GM12878 (cell line): ENCODE data around the gene TSSC4. TPM values are rescaled to one million over a fixed set of nuclear protein-coding genes. Genes with fewer than 3 reads are reported as not detected.

Experiments used
- ATAC-seq: fragments of 200-7000 bp; cut with Tn5 transposase; 3 replicates; pipeline ENCODE4 v1.9.1; 2020; ENCODE audit warnings: mild to moderate bottlenecking, moderate library complexity
- BruUV-seq: library from RNA; stranded (reverse); fragments of 400-500 nt; replicated peaks from 2 replicates; lab custom pipeline; 2021; lab: Mats Ljungman, UMichigan
- CTCF ChIA-PET: fragments of 300-600 bp; sonication (Branson Sonifier 250); formaldehyde crosslinking; extraction: SDS; loops from one replicate; lab custom pipeline; 2021; ENCODE audit warnings: inconsistent platforms; lab: Yijun Ruan, JAX
- POLR2A ChIA-PET: fragments of 350-600 bp; formaldehyde crosslinking; extraction: SDS; loops from one replicate; lab custom pipeline; 2021; ENCODE audit warnings: inconsistent platforms; lab: Charles Lee
- RAD21 ChIA-PET: fragments of 300-600 bp; sonication (Branson Sonifier 250); formaldehyde crosslinking; loops from one replicate; lab custom pipeline; 2023; ENCODE audit warnings: antibody characterized with exemption; ENCODE audit not compliant: unreplicated experiment; lab: Charles Lee
- SMC1A ChIA-PET: fragments of 300-600 bp; sonication (Branson Sonifier 250); formaldehyde crosslinking; loops from one replicate; lab custom pipeline; 2023; ENCODE audit not compliant: unreplicated experiment, uncharacterized antibody; lab: Charles Lee
- DNase-seq: peaks from one replicate; pipeline ENCODE4 v3.0.0-alpha.2; 2011; ENCODE audit warnings: low read depth, low spot score
- FAIRE-seq: peaks from 3 replicates; lab custom pipeline; 2011; peaks lifted over from hg19 to GRCh38; lab: Jason Lieb, UNC
- H2AFZ ChIP-seq: 2 replicates; pipeline ENCODE4 v1.6.0; 2011; ENCODE audit warnings: low read depth, low read length, control low read depth; ENCODE audit not compliant: control insufficient read depth
- H3K27ac ChIP-seq: 2 replicates; pipeline ENCODE4 v1.5.1; 2011; ENCODE audit warnings: control low read depth; ENCODE audit not compliant: control insufficient read depth, insufficient read depth
- H3K27me3 ChIP-seq, 2 experiments: replicated peaks in 1 of 2; 2 replicates each; pipeline versions ENCODE4 v1.6.0 to v1.6.1; 2011; ENCODE audit warnings: low read length in 1 of 2; ENCODE audit not compliant: control insufficient read depth in 2 of 2, insufficient read depth in 2 of 2
- H3K36me3 ChIP-seq, 2 experiments: 2 replicates each; pipeline ENCODE4 v1.5.1; 2011; ENCODE audit warnings: low read length in 1 of 2; ENCODE audit not compliant: control insufficient read depth in 2 of 2, insufficient read depth in 2 of 2
- H3K4me1 ChIP-seq: 2 replicates; pipeline ENCODE4 v1.6.1; 2011; ENCODE audit warnings: mild to moderate bottlenecking, low read length, moderate library complexity, mixed read lengths; ENCODE audit not compliant: control insufficient read depth, insufficient read depth
- H3K4me2 ChIP-seq: 2 replicates; pipeline ENCODE4 v1.6.0; 2011; ENCODE audit warnings: control low read depth; ENCODE audit not compliant: control insufficient read depth, insufficient read depth
- H3K4me3 ChIP-seq: fragments of 200-600 bp; sonication (generic); 2 replicates; pipeline ENCODE4 v1.5.1; 2016
- H3K79me2 ChIP-seq: 2 replicates; pipeline ENCODE4 v1.6.0; 2011; ENCODE audit warnings: low read length; ENCODE audit not compliant: control insufficient read depth, insufficient read depth
- H3K9ac ChIP-seq: 2 replicates; pipeline ENCODE4 v1.8.0; 2011; ENCODE audit warnings: low read length, control low read depth, mixed read lengths; ENCODE audit not compliant: control insufficient read depth, insufficient read depth
- H3K9me3 ChIP-seq: replicated peaks from 3 replicates; pipeline ENCODE4 v1.5.1; 2011; ENCODE audit warnings: mild to moderate bottlenecking, low read length; ENCODE audit not compliant: control insufficient read depth, insufficient read depth
- H4K20me1 ChIP-seq: 2 replicates; pipeline ENCODE4 v1.6.0; 2011; ENCODE audit not compliant: control insufficient read depth, insufficient read depth
- BCL11A ChIP-seq: IDR thresholded peaks from 2 replicates; pipeline ENCODE4 v1.6.1; 2011; ENCODE audit warnings: low read depth, low read length
- CBX5 ChIP-seq: sonication (generic); IDR thresholded peaks from 2 replicates; pipeline ENCODE4 v1.6.1; 2016; ENCODE audit warnings: low read depth, moderate library complexity, mild to moderate bottlenecking, inconsistent platforms
- CREM ChIP-seq: IDR thresholded peaks from 2 replicates; pipeline ENCODE4 v1.6.1; 2014; ENCODE audit warnings: antibody characterized with exemption, low read depth
- PAX8 ChIP-seq: fragments of 450-650 bp; IDR thresholded peaks from 2 replicates; pipeline ENCODE4 v1.6.1; 2017; ENCODE audit warnings: mild to moderate bottlenecking, moderate library complexity
- YBX1 ChIP-seq: fragments of 450-650 bp; IDR thresholded peaks from 2 replicates; pipeline ENCODE4 v1.6.1; 2016; ENCODE audit warnings: antibody characterized with exemption
- ZNF24 ChIP-seq: fragments of 450-650 bp; IDR thresholded peaks from 2 replicates; pipeline ENCODE4 v1.6.1; 2017; ENCODE audit warnings: antibody characterized with exemption, mild to moderate bottlenecking
- WGBS: methylation state at CpG from one replicate; pipeline ENCODE4 v1.1.6; 2016; ENCODE audit warnings: low lambda C conversion rate; ENCODE audit not compliant: insufficient replicate concordance, insufficient coverage; ENCODE audit errors: missing lambda C conversion rate; 5-methylcytosine and 5-hydroxymethylcytosine counted together
- in situ Hi-C: fragments of 300-500 bp; cut with MboI; formaldehyde crosslinking; loops from 9 replicates; pipeline ENCODE4 v1.14.3; 2018; ENCODE audit warnings: mixed read lengths
- intact Hi-C: fragments of 100-400 bp; cut with micrococcal nuclease; formaldehyde crosslinking; loops from one replicate; pipeline ENCODE4 v1.14.2; 2022; ENCODE audit not compliant: unreplicated experiment
- polyA plus RNA-seq, 11 experiments: library from polyadenylated mRNA; depleted of rRNA in 4 of 11; unstranded in 6 of 11; stranded (reverse) in 5 of 11; fragments of >200 nt; fragmentation: Nextera tagmentation in 4 of 11; fragmentation: Illumina TruSeq in 1 of 11; extraction: Ambion mirVana in 4 of 11; extraction: Trizol in 1 of 11; gene quantifications; 1 replicate in 1 of 11; 2 replicates in 10 of 11; pipeline versions ENCODE4 v1.2.1 to v1.2.3, GENCODE V29; 2011 to 2016; ENCODE audit warnings: inconsistent platforms in 2 of 11, missing spikeins in 2 of 11, low read depth in 1 of 11
- total RNA-seq, 4 experiments: library from RNA; depleted of rRNA in 3 of 4; stranded (reverse); fragments of >200 nt in 3 of 4; fragmentation: Illumina TruSeq in 1 of 4; extraction: Trizol in 1 of 4; gene quantifications; 2 replicates each; pipeline versions ENCODE4 v1.2.1 to v1.2.3, GENCODE V29; 2013 to 2021
- TF ChIP-seq, protein P1 (sequence below): fragments of 450-650 bp; formaldehyde crosslinking; IDR thresholded peaks from 2 replicates; pipeline ENCODE4 v1.4.0; 2022; ENCODE audit warnings: mild to moderate bottlenecking, moderate library complexity

TSSC4 gene
- total and polyA plus RNA-seq, 10 of the 15 experiments (the other 5 are each of a cell fraction or from before 2014, with no cell fraction given) = 0.69 to 70.1 (median 25.7) TPM

DNA sequence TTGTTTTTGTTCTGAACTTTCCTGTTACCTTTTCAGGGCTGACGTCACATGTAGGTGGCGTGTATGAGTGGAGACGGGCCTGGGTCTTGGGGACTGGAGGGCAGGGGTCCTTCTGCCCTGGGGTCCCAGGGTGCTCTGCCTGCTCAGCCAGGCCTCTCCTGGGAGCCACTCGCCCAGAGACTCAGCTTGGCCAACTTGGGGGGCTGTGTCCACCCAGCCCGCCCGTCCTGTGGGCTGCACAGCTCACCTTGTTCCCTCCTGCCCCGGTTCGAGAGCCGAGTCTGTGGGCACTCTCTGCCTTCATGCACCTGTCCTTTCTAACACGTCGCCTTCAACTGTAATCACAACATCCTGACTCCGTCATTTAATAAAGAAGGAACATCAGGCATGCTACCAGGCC, 3.5 kb upstream of the TSSC4 start:
- no peak for ATAC-seq
- SMC1A ChIA-PET = no interaction called here
- CTCF ChIA-PET = no interaction called here

More for the DNA sequence above, 3.5 kb upstream of the TSSC4 start:
- H3K79me2 ChIP-seq = peaks cover 23% of the 10 kb centered on the region
- intact Hi-C loops = no loop called here
- H3K9me3 ChIP-seq = no peaks in the 10 kb centered on the region
- TF ChIP-seq, protein P1, sequence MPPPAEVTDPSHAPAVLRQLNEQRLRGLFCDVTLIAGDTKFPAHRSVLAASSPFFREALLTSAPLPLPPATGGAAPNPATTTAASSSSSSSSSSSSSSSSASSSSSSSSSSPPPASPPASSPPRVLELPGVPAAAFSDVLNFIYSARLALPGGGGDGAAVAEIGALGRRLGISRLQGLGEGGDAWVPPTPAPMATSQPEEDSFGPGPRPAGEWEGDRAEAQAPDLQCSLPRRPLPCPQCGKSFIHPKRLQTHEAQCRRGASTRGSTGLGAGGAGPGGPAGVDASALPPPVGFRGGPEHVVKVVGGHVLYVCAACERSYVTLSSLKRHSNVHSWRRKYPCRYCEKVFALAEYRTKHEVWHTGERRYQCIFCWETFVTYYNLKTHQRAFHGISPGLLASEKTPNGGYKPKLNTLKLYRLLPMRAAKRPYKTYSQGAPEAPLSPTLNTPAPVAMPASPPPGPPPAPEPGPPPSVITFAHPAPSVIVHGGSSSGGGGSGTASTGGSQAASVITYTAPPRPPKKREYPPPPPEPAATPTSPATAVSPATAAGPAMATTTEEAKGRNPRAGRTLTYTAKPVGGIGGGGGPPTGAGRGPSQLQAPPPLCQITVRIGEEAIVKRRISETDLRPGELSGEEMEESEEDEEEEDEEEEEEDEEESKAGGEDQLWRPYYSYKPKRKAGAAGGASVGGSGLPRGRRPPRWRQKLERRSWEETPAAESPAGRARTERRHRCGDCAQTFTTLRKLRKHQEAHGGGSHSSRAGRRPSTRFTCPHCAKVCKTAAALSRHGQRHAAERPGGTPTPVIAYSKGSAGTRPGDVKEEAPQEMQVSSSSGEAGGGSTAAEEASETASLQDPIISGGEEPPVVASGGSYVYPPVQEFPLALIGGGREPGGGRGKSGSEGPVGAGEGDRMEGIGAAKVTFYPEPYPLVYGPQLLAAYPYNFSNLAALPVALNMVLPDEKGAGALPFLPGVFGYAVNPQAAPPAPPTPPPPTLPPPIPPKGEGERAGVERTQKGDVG (CRISPR knock-in tag) = no peak
- TF ChIP-seq BCL11A (no peak), CBX5 (no peak), PAX8 (no peak), ZNF24 (no peak), CREM (no peak), YBX1 (no peak)
- no TSS peak for BruUV-seq
- in situ Hi-C loops = loop anchor here (25.0 kb wide), 1 partner anchor 1585 kb away; the partner anchor contains the start of genes PIDD1, PNPLA2 and RPLP2
- H3K36me3 ChIP-seq = peaks cover 0 to 40% of the 10 kb centered on the region in 2 experiments; a peak in 3 of 4 replicates
- no peak for DNase-seq
- no peak overlapping the region for H3K4me2 ChIP-seq
- H3K9ac ChIP-seq = no peak overlapping the region
- FAIRE-seq = no peak
- WGBS = 89% methylated on average over 12 of the region's 12 CpGs
- no peak overlapping the region for H2AFZ ChIP-seq
- H3K27ac ChIP-seq = no peak overlapping the region
- H4K20me1 ChIP-seq = no peaks in the 10 kb centered on the region; the same call in 1 of the 2 replicates
- POLR2A ChIA-PET = no interaction called here
- RAD21 ChIA-PET = no interaction called here
- H3K4me3 ChIP-seq = no peak overlapping the region
- no peaks in the 10 kb centered on the region for H3K27me3 ChIP-seq
- H3K4me1 ChIP-seq = peaks cover 27% of the 10 kb centered on the region
